GM21786 (cell line): ENCODE data around the gene BICRA.
"Not testable (repeated sequence)": the region's sequence is repeated elsewhere in the genome, so short reads cannot be mapped to it uniquely, and the experiment has no call there.

Experiments used
- ATAC-seq: cut with Tn5 transposase; IDR thresholded peaks from one replicate; pipeline ENCODE4 v1.9.1; 2021; ENCODE audit not compliant: unreplicated experiment

The BICRA gene

DNA sequence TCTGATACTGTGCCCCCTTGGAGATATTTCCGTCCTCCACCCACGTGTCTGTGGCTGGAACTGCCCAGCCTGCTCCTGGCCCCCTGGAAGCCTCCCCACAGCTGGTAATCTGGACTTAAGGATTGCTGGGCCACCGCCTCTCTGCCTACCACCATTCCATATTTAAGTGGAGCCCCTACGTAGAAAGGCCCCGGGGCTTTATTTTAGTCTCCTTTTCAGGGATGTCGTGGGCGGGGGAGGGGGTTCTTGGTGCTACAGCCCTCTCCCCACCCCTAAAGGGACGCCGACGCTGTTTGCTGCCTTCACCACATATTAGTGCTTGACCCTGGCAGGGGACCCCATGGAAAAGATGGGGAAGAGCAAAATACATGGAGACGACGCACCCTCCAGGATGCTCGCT is 133.7 kb downstream of the BICRA start:
- no peak for ATAC-seq

DNA sequence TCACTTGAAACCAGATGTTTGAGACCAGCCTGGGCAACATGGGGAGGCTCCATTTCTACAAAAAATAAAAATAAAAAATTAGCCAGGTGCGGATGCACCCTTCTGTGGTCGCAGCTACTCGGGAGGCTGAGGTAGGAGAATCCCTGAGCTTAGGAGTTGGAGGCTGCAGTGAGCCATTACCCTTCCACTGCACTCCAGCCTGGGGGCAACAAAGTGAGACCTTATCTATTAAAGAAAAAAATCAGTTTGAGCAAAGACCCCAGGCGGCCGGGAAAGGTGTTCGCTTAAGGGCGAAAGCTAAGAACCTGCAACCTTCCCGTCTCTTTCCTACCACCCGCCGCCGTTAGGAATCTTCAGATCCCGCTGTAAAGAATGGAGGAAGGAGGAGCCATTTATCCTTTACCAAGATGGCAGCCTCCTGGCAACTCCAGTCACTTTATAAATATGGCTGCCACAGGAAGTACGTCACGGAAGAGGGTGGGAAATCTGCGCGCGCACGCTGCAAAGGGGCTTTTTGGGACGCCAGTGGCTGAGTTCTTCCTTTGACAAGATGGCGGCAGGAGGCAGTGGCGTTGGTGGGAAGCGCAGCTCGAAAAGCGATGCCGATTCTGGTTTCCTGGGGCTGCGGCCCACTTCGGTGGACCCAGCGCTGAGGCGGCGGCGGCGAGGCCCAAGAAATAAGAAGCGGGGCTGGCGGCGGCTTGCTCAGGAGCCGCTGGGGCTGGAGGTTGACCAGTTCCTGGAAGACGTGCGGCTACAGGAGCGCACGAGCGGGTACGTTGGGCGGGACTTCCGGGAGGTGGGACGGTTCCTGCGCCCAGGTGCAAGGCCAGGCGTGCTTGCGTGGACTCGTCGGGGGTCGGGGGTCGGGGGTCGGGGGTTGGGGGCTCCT is 136.3 kb downstream of the BICRA start, which contains the start of gene NOP53:
Gene NOP53 (plus strand): TSS at position 537 of the 892 bp plus-strand sequence. CDS start 14 bp downstream, at position 551.
- ATAC-seq: peak; percentile 55

DNA sequence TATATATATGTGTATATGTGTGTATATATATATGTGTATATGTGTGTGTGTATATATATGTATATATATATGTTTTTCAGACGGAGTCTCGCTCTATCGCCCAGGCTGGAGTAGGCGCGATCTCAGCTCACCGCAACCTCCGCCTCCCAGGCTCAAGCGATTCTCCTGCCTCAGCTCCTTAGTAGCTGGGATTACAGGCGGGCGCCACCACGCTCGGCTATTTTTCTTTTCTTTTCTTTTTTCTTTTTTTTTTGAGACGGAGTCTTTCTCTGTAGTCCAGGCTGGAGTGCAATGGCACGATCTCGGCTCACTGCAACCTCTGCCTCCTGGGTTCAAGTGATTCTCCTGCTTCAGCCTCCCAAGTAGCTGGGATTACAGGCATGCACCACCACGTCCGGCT is 137.2 kb downstream of the BICRA start:
- not testable (repeated sequence) for ATAC-seq

DNA sequence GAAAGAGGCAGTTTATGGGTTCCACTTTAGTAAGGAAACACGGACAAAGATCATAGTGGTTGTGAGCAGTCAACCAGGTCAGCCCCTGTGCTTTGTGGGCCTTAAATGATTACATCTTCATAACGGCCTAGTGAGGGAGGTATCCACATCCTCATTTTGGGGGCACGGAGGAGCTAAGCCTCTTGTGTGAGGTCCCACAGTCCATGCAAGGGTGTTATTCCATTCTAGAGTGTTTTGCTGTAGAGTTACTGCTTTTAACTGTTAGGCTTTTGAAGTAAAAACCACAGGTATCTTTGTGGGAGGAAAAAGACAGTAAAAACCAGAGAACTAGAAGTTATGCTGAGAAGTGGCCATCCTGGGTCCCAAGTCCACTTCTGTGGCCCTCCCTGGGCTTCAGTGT is 140.4 kb downstream of the BICRA start:
- ATAC-seq: no peak

DNA sequence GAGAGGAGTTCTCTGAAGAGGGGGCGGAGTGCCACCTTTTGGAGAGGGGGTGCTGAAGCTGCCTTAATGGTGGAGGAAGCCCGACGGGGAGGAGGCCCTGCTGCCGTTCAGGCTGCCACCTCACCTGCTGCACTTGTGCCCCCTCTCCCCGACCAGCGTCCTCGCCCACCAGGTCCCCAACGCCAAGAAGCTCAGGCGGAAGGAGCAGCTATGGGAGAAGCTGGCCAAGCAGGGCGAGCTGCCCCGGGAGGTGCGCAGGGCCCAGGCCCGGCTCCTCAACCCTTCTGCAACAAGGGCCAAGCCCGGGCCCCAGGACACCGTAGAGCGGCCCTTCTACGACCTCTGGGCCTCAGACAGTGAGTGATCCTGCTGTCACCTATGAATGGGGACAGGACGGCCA is 141.8 kb downstream of the BICRA start:
- ATAC-seq: no peak

DNA sequence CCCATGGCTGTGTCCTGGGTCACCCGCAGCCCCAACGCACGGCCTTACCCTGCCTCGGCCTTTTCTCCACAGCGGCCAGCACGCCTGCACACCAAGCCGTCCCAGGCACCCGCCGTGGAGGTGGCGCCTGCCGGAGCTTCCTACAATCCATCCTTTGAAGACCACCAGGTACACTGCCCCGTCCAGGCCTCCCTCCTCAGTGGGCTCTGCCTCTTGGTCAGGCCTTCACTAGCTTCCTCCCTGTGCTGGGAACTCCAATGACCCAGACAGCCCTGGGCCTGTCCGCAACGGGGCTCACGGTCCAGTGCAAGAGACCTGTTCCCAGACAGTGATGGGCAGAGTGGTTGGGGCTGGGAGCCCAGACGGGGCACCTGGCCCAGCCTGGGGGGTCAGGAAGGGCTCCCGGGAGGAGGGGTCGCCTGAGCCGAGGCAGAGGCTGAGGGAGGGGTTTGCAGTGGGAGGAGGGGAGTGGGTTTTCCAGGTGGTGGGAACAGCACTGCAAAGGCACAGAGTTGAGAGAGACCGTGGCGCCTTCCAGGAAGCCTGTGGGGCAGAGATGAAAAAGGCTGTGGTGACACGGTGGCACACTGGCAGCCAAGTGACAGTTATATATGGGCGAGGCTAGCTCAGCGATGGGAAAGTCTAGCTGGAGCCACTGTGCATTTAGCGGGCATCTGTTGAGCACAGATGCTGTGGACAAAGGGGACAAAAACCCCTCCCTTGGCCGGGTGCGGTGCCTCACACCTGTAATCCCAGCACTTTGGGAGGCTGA is 143.7 kb downstream of the BICRA start:
- ATAC-seq: no peak
